OCI-LY3 (cell line): ENCODE results near the gene CHKB.

Experiments used
- CTCF ChIP-seq: fragments of 200-600, 300-600 bp; sonication (generic); IDR thresholded peaks from 2 replicates; pipeline ENCODE4 v1.5.1; 2014; ENCODE audit warnings: antibody characterized with exemption, low read length, low read depth
- EZH2phosphoT487 ChIP-seq: fragments of 200-600 bp; shearing (Covaris generic); IDR thresholded peaks from 2 replicates; pipeline ENCODE4 v1.6.1; 2018; ENCODE audit warnings: antibody characterized with exemption, mixed run types, low read depth

GRCh38 chr22:50625568-50626313 is 43.1 kb upstream of the CHKB start:
- no peak for TF ChIP-seq EZH2phosphoT487
- TF ChIP-seq CTCF, result no peak
